GM18858 (cell line): ENCODE results near the gene NUSAP1.
"Not testable (repeated sequence)": the region's sequence is repeated elsewhere in the genome, so short reads cannot be mapped to it uniquely, and the experiment has no call there.

Experiments used
- ATAC-seq: cut with Tn5 transposase; IDR thresholded peaks from one replicate; pipeline ENCODE4 v1.9.1; 2021; ENCODE audit not compliant: unreplicated experiment

NUSAP1 gene

GRCh38 chr15:41332194-41333025, at the start of gene NUSAP1, which contains the start of gene OIP5:
TSS of gene NUSAP1 (plus strand) at chr15:41332881. CDS start at chr15:41332958, 77 bp downstream.
TSS of gene OIP5 (minus strand) at chr15:41332591. CDS start at chr15:41332561, 30 bp downstream.
- peak; percentile 58 for ATAC-seq

GRCh38 chr15:41282980-41283652, 49.6 kb upstream of the NUSAP1 start:
- not testable (repeated sequence) for ATAC-seq

- peak; percentile 88 for ATAC-seq
Observed at GRCh38 chr15:41283653-41284426, 48.8 kb upstream of the NUSAP1 start.

- ATAC-seq, result no peak
Observed at GRCh38 chr15:41284427-41285177, 48.1 kb upstream of the NUSAP1 start.

GRCh38 chr15:41285285-41285684, 47.4 kb upstream of the NUSAP1 start:
- no peak for ATAC-seq

GRCh38 chr15:41286665-41287333, 45.9 kb upstream of the NUSAP1 start:
- ATAC-seq, result no peak

- ATAC-seq, result no peak
Observed at GRCh38 chr15:41288464-41288863, 44.2 kb upstream of the NUSAP1 start.

- ATAC-seq, result no peak
Observed at GRCh38 chr15:41289953-41290352, 42.7 kb upstream of the NUSAP1 start.

GRCh38 chr15:41291065-41291631, 41.5 kb upstream of the NUSAP1 start:
- ATAC-seq, result peak; percentile 67

- no peak for ATAC-seq
Observed at GRCh38 chr15:41292521-41292920, 40.2 kb upstream of the NUSAP1 start.

GRCh38 chr15:41301139-41301538, 31.5 kb upstream of the NUSAP1 start:
- not testable (repeated sequence) for ATAC-seq

- no peak for ATAC-seq
Observed at GRCh38 chr15:41301587-41301986, 31.1 kb upstream of the NUSAP1 start.

GRCh38 chr15:41304149-41304770, 28.4 kb upstream of the NUSAP1 start:
- ATAC-seq, result no peak

- no peak for ATAC-seq
Observed at GRCh38 chr15:41307679-41308078, 25.0 kb upstream of the NUSAP1 start.

GRCh38 chr15:41309226-41309905, 23.3 kb upstream of the NUSAP1 start:
- ATAC-seq, result no peak

GRCh38 chr15:41320805-41321330, 11.8 kb upstream of the NUSAP1 start:
- ATAC-seq, result not testable (repeated sequence)

- ATAC-seq, result no peak
Observed at GRCh38 chr15:41323611-41324010, 9.1 kb upstream of the NUSAP1 start.

- ATAC-seq, result no peak
Observed at GRCh38 chr15:41331281-41331680, 1.4 kb upstream of the NUSAP1 start.

- ATAC-seq, result no peak
Observed at GRCh38 chr15:41331833-41332193, 868 bp upstream of the NUSAP1 start.
